NCI-H226 (cell line): ENCODE results near the gene PRR35.

Experiments
- DNase-seq: peaks from one replicate; pipeline ENCODE4 v3.0.0-alpha.2; 2015

Gene PRR35

GRCh38 chr16:582218-582613 is 22.0 kb downstream of the PRR35 start:
- no peak for DNase-seq

GRCh38 chr16:582614-583331 is 22.6 kb downstream of the PRR35 start:
- DNase-seq = no peak

DNA sequence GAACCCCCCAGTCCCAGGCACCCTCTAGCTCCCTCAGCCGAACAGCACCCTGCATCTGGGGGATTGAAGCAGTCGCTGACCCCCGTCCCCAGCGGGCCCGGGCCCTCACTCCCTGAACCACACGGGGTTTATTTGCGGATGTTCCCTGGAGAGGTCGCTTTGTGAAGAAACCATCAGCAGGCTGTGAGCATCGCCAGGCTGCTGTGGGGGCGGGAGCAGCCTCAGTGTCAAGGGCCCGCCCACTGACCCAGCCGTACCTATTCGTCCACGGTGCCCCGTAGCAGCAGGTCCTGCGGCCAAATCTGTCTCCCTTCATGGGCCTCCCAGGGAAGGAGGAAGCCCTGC is 23.2 kb downstream of the PRR35 start:
- no peak for DNase-seq

- DNase-seq = no peak
Measured at GRCh38 chr16:583815-584591, 23.8 kb downstream of the PRR35 start.

- DNase-seq = no peak
Measured at GRCh38 chr16:585351-585750, 25.2 kb downstream of the PRR35 start.

DNA sequence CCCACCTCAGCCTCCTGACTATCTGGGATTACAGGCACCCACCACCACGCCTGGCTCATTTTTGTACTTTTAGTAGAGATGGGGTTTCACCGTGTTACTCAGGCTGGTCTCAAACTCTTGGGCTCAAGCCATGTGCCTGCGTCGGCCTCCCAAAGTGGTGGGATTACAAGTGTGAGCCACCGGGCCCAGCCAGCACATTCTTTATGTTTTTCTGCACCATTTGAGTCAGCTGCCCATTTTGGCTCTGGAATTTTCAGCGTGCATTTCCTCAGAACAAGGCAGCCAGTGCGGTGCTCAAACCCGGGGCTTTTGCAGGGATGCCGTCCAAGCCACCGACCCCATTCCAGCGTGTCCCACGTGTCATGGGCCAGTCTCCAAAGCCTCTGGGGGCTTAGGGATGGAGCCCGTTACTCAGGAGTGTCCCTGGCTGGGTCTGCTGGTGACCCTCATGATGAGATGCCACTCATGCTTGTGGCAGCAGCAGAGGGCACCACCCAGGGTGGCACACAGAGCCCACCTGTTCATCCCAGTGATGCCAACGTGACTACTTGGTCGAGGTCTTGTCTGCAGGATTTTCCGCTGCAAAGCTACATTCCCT is 26.0 kb downstream of the PRR35 start:
- DNase-seq = no peak

DNA sequence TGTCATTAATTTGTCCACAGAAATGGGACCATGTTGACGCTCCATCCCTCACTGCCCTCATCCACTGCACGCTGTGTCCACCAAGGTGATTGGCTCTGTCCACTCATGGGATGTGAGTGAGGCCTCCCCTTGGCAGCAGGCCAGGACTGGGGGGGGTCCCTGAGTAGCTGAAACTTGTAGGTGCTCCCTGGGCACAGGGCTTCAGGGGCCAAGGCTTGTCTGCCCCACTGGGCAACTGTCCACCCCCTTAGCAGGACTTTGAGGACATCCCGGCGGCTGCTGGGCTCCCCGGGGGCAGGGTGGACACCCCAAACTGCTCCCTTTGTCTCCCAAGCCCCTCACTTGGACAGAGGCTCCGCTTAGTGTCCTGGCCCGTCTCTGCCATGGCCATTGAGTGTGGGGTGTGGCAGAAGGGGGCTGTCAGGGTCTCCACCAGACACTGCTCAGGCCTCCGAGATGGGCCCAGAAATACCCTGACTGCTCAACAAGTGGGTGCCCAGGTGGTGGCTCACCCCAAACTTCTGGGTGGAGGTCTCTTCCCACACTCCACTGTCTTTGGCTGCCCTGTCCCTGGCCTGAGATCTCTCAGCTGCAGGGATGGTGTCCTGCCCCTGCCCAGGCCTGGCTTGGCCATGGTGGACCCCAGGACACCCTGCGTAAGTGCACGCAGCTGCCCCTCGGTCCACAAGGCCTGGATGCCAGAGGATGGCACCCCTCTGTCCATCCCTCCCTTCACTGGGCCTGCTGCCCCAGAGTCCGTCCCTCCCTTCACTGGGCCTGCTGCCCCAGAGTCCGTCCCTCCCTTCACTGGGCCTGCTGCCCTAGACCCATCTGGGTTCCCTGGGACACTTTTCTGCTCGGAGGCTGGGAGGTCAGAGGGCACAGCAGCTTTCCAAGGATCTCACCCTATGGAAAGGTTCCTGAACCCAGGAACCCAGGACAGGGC is 26.7 kb downstream of the PRR35 start:
- DNase-seq = no peak

DNA sequence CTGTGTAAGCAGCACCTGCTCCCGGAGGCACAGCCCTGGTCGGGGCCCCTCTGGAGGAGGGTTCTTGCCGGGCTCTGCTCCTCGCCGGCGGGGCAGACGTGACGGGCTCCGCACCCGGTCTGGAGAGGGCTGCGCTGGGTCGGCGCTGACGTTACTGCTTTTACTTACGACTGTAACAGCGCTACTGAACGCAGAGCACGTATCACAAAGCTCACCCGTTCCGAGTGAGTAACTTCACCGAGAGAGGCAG is 28.4 kb downstream of the PRR35 start:
- DNase-seq = no peak

DNA sequence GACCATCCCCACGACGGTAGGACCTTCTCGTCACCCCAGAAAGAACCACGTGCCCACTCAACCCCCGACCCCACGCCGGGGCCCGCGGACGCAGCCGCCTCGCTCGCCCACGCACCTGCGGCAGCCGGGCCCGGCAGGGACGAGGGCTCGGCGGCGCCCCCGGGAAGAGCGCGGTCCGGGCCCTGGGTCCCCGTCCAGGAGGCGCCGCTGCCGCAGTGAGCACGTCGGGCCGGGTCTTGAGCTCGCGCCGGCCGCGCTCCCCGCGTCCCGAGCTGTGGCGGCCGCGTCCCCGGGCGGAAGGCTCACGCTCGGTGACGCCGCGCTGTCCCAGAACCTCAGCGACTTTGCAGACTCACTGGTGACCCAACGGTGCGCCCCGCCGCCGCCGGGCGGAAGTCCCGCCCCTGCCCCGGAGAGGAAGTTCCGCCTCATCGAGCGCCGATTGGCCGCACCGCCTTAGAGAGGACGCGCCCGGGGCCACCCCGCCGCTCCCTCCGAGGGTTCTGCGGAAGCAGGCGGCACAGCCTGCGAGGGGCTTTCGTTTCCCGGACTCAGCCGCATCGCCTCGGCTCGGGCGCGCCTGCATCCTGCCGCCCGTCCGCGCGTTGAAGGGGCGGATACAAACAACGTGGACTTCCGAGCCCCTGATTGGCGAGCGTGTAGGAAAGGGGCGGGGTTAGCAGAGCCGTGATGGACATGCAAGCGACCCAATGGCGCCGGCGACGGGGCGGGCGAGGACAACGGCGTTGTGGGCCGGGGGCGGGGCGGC is 28.9 kb downstream of the PRR35 start:
- DNase-seq = peak; percentile 80

- DNase-seq = peak; percentile 93
Measured at GRCh38 chr16:589658-590187, 29.5 kb downstream of the PRR35 start, which contains the start of gene RAB40C. Gene RAB40C (plus strand): TSS chr16:590066. CDS start chr16:590292, 226 bp downstream.

DNA sequence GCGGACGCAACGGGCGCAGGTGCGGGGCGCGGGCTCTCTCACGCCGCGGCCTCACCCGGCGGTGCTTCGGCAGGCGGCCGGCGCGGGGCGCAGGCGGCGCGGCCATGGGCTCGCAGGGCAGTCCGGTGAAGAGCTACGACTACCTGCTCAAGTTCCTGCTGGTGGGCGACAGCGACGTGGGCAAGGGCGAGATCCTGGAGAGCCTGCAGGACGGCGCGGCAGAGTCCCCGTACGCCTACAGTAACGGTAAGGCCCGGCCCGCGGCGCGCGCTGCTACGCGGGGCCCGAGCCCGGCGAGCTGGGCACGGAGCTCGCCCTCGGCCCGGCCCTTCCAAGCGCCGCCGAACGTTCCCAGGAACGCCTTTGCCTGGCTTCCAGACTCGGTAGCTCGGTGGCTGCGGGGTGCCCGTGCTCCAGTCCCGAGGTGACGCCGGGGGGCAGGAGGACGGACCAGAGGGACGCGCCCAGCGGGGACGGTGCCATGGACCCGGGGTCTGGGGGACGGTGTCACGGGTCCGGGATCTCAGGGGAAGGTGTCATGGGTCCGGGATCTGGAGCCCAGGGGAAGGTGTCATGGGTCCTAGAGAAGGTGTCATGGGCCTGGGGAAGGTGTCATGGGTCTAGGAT is 30.1 kb downstream of the PRR35 start:
- DNase-seq = no peak

- no peak for DNase-seq
Measured at GRCh38 chr16:590815-591200, 30.6 kb downstream of the PRR35 start.

DNA sequence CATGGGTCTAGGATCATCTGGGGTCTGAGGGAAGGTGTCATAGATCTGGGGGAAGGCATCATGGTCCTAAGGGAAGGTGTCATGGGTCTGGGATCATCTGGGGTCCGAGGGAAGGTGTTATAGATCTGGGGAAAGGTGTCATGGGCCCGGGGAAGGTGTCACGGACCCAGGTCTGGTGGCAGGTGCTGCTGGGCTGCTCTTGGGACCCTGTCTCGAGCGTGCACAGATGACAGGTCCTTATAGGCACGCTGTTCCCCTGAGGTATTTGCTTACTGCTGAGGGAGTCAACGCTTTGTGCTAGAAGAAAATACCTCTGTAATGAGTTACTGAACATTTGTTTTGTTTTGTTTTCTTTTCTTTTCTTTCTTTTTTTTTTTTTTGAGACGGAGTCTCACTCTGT is 31.0 kb downstream of the PRR35 start:
- DNase-seq = no peak

DNA sequence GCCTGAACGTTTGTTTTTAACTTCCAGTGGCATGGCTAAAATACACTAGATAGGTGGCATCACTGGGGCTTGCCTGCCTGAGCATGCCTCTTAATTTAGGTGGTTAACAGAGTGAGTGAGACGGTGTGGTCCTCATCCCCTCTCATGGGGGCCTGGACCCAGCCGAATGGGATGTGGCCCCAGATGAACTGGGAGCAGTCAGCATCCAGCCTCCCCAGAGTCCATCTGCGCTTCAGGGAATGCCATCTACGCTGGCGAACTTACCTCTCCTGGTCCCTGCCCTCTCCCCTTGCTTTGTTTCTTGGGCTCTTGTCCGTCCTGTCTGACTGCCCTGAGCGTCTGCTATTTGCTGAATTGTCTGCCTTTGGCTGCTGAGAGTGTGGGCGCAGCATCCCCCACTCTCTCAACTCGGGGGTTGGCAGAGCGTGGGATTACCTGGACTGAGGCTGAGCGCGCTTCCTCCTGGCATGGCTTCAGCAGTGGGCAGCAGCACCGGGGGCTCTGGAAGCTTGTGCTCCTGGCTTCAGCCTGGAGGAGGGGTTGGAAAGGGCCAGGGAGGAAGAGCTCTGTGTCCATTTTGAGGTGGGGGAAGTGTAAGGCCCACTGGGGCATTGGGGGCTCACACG is 31.8 kb downstream of the PRR35 start:
- DNase-seq = no peak

- DNase-seq = no peak
Measured at GRCh38 chr16:592518-593306, 32.5 kb downstream of the PRR35 start.

GRCh38 chr16:593406-593805 is 33.2 kb downstream of the PRR35 start:
- no peak for DNase-seq

DNA sequence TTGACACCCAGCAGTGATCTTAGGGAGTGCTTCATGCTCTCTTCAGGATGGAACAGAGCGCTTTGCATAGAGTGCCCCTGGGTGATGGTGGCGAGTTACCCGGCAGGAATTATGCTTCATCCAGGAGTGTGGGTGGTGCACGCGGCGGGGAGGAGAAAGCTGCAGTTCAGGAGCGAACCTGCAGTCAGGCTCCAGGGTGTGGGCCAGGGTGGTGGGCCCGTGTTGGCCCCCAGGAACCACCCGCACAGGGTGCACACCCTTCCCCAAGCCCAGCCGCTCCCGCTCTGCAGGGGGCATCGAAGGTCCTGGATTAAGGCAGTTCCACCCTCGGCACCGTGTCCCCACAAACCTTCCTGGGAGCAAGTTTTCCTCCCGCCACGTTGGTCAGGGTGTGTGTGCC is 33.6 kb downstream of the PRR35 start:
- no peak for DNase-seq

GRCh38 chr16:595094-595528 is 34.9 kb downstream of the PRR35 start:
- DNase-seq = no peak

- DNase-seq = no peak
Measured at GRCh38 chr16:595942-596735, 35.9 kb downstream of the PRR35 start.

- no peak for DNase-seq
Measured at GRCh38 chr16:596736-597060, 36.5 kb downstream of the PRR35 start.
